Fibroblast of lung (primary cell): ENCODE measurements around the gene ADCY2.

ENCODE experiments used
- EZH2 ChIP-seq: IDR thresholded peaks from 2 replicates; pipeline ENCODE4 v1.5.1; 2012; ENCODE audit warnings: low read length, control low read depth, mild to moderate bottlenecking; ENCODE audit errors: missing control alignments
- TF ChIP-seq, protein P1 (sequence below), 2 donors: IDR thresholded peaks in 1 of 2; conservative IDR thresholded peaks in 1 of 2; 1 replicate in 1 of 2; 2 replicates in 1 of 2; pipeline ENCODE4 v1.5.1; 2011 to 2012; ENCODE audit warnings: low read length in 2 of 2, control low read depth in 1 of 2, inconsistent platforms in 1 of 2, low read depth in 1 of 2, mild to moderate bottlenecking in 1 of 2

DNA sequence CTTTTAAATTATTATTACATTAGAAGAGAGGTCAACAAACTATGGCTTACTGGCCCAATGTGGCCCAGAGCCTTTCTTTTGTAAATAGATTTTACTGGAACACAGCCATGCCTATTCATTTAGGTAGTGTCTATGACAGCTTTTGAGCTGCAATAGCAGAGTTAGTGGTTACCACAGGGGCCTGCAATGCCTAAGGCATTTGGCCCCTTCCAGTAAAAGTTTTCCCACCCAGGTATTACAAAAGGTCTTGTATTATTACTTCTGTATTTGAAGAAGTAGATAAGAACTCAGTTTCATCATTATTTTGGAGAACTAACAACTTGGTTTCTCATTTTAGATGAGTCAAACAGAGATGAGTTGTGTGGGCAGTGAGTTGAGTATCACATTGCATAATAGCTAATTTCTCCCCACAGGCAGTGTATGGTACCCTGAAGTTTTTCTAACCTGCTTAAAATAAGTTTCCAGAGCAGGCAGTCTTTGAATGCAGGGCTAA is 482.5 kb downstream of the ADCY2 start:
- TF ChIP-seq, protein P1, sequence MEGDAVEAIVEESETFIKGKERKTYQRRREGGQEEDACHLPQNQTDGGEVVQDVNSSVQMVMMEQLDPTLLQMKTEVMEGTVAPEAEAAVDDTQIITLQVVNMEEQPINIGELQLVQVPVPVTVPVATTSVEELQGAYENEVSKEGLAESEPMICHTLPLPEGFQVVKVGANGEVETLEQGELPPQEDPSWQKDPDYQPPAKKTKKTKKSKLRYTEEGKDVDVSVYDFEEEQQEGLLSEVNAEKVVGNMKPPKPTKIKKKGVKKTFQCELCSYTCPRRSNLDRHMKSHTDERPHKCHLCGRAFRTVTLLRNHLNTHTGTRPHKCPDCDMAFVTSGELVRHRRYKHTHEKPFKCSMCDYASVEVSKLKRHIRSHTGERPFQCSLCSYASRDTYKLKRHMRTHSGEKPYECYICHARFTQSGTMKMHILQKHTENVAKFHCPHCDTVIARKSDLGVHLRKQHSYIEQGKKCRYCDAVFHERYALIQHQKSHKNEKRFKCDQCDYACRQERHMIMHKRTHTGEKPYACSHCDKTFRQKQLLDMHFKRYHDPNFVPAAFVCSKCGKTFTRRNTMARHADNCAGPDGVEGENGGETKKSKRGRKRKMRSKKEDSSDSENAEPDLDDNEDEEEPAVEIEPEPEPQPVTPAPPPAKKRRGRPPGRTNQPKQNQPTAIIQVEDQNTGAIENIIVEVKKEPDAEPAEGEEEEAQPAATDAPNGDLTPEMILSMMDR (conservative IDR thresholded peaks at IDR 0.05 in 1 of 2, IDR thresholded peaks at IDR 0.05 in 1 of 2; ENCODE audit: low read depth in 1 of 2, low read length in 2 of 2): no peak
- no peak for TF ChIP-seq EZH2
